Measurements from ENCODE around the gene MAPK12.
"Not testable (repeated sequence)": the region's sequence is repeated elsewhere in the genome, so short reads cannot be mapped to it uniquely, and the experiment has no call there.

Gene MAPK12

DNA sequence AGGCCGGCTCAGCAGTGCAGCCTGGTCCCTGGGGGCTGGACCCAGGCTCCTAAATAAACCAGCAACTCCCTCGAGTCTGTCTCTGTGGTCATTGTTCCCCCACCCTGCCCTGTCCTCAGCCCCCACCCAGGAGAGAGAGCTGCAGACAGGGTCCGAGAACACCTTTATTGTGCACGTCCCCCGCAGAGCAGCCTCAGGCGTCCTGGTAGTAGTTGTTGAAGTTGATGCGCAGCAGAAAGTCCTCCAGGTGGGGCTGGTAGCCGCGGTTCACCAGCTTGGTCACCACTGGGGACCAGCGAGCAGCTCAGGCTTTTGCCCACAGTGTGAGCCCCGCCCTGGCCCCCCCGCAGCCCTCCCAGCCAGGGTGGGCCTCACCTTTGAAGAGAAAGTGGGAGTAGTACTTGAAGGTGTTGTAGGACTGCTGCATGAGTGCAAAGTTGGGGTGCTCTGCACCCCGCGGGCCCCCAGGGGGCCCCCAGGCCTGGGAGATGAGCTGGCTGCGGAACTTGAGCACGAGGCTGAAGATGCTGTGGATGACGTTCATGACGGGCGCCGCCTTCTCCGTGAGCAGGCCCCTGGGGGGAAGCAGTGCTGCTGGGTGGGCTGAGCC lies 43.8 kb downstream of the MAPK12 start:
- in situ Hi-C loops (cut with MboI; ENCODE audit: low sequenced_read_pairs), result no loop called here

DNA sequence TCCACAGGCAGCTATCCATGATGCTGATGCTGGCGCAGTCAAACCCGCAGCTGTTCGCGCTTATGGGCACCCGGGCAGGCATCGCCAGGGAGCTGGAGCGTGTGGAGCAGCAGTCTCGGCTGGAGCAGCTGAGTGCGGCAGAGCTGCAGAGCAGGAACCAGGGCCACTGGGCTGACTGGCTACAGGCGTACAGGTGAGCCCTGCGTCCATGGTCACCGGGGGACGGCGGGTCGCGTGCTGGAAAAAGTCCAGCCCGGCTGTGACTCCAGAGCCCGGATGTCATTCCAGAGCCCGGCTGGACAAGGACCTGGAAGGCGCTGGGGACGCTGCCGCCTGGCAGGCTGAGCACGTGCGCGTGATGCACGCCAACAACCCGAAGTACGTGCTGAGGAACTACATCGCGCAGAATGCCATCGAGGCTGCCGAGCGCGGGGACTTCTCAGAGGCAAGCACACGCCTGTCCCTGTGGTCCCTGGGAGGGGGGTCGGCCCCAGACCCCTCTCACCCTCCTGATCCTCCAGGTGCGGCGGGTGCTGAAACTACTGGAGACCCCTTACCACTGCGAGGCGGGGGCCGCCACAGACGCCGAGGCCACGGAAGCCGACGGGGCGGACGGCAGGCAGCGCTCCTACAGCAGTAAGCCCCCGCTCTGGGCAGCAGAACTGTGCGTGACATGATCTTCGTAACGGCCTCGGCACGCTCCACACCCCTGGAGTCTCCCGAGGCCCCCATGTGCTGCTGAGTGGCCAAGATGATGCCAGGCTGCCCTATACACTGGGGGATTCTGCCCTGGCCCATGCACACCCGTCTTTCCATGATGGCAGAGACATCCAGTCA lies 44.6 kb downstream of the MAPK12 start:
- in situ Hi-C loops (cut with MboI; ENCODE audit: low sequenced_read_pairs), result no loop called here

DNA sequence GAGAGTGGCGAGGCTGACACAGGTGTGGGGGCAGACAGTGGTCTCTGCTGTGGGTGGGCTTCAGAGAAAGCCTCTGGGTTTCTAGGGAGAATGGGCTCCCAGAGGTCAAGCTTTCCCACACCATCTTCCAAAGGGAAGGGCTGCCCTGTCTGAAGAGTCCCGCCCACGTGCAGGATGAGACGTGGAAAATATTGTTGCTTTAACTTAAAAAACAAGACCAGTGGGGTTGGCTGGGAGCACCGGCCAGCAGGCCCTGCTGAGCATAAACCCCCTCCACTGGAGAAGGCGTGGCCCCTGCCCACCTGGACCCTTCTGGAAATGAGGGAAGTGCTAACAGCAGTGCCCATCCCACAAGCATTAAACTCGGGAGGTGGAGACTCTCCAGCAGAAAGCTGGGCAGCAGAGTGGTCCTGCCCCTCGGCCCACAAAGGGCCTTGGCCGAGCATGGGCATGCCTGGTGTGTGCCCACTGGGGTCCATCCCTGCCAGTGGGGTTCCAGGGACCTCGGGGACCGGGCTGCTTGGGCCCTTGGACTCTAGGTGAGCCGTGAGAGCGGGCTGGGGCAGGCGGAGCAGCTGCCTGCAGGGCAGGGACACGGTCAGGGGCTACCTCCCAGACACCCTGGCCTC lies 45.3 kb downstream of the MAPK12 start:
- in situ Hi-C loops (cut with MboI; ENCODE audit: low sequenced_read_pairs), result no loop called here

DNA sequence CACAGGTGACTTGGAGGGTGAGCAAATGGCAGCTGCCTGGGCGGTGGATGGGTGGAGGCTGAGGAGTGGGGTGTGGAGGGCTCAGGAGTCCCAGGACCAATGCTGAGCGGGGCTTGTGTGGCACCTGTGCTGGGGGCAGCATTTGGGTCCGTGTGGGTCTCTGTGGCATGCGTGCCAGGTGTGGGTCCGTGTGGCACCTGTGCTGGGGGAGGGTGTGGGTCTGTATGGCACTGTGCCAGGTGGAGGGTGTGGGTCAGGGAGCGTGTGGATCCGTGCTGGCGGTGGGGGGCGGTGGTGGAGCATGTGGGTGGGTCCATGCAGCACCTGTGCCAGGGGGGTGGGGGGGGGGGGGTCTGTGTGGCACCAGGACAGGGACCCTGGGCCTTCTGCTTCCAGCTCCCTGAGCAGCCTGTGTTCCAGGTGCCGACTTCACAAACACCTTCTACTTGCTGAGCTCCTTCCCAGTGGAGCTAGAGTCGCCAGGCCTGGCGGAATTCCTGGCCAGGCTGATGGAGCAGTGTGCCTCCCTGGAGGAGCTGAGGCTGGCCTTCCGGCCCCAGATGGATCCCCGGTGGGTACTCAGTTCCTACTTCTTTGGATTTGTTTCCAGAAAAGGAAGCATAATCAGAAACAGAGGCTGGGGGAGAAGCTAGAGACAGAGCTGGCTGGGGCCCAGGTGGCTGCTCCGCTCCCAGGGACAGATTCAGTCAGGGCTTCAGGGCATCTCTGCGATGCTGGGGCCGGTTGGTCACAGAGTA lies 46.0 kb downstream of the MAPK12 start:
- in situ Hi-C loops (cut with MboI; ENCODE audit: low sequenced_read_pairs), result no loop called here

DNA sequence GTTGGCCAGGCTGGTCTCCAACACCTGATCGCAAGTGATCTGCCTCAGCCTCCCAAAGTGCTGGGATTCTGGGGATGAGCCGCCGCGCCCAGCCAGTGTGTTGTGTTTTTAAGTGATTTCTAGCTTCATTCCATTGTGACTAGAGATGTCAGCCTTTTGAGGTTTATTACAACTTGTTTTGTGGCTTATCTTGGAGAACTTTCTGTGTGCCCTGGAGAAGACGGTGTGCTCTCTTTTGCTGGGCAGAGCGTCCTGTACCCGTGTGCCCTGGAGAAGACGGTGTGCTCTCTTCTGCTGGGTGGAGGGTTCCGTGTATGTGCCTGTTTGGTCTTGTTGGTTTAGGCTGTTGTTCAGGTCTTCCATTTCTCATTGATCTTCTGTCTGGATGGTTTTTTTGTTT lies 48.2 kb downstream of the MAPK12 start:
- in situ Hi-C loops (cut with MboI; ENCODE audit: low sequenced_read_pairs), result no loop called here

DNA sequence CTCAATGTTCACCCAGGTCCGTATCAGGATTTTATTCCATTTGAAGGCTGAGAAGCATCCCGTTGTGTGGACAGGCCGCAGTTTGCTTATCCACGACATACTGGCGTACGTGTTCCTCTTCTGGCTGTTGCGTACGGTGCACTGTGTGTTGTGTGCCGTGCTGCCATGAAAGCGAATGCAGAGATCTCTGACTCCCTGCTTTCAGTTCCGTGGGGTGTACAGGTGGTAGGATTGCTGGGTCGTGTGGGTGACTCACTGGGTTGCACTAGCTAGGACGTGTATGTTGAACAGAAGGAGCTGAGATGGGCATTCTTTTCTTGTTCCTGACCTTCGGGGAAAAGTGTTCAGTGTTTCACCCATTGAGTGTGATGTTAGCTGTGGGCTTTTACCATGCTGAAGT lies 50.3 kb downstream of the MAPK12 start:
- in situ Hi-C loops (cut with MboI; ENCODE audit: low sequenced_read_pairs), result no loop called here

GRCh38 chr22:50210378-50211139 lies 50.9 kb downstream of the MAPK12 start:
- in situ Hi-C loops (cut with MboI; ENCODE audit: low sequenced_read_pairs), result no loop called here

- in situ Hi-C loops (cut with MboI; ENCODE audit: low sequenced_read_pairs), result no loop called here
Measured at GRCh38 chr22:50209893-50210292, 51.6 kb downstream of the MAPK12 start.

DNA sequence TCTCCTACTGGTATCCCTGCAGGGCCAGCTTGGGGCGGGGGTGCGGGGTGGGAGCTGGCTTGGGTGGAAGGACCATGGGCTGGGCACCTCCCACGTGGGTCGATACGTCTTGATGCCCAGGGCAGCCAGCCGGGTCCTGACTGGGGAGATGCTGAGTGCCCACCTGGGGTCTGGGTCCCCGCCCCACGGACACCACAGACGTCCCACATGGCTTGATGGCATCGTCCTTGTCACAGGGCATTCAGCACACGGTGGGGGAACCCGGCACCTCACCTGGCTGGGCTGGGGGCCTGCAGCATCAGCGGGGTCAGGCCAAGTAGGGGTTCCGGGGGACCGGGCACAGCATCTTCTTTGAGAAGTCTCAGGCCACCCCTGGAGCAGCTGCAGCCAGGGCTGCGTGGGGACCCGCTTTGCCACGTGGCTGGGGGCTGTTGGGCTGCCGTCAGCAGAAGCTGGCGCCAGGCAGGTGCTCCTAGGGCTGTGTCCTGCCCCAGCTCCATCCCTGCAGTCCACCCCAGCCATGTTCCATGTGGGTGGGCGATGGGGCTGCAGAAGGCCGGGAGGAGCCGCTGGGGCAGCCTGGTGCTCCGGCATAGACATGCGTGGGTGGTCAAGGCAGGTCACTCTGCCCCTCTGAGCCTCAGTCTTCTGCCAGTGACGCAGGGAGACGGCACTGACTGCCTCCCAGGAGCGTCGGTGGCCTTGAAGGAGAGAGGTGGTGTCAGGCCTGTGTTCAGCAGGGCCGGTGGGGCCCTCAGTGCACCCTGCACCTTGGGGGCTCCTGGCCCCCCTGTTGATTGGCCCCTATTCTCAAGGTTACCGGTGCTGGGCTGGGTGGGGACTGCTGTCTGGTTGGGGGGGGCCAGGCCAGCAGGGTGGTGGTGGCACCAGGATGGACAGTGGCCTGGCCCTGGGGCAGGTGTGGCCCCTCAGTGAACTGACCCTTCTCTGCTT lies 52.3 kb downstream of the MAPK12 start:
- in situ Hi-C loops (cut with MboI; ENCODE audit: low sequenced_read_pairs), result no loop called here

GRCh38 chr22:50208430-50208938 lies 53.0 kb downstream of the MAPK12 start:
- in situ Hi-C loops (cut with MboI; ENCODE audit: low sequenced_read_pairs), result no loop called here

DNA sequence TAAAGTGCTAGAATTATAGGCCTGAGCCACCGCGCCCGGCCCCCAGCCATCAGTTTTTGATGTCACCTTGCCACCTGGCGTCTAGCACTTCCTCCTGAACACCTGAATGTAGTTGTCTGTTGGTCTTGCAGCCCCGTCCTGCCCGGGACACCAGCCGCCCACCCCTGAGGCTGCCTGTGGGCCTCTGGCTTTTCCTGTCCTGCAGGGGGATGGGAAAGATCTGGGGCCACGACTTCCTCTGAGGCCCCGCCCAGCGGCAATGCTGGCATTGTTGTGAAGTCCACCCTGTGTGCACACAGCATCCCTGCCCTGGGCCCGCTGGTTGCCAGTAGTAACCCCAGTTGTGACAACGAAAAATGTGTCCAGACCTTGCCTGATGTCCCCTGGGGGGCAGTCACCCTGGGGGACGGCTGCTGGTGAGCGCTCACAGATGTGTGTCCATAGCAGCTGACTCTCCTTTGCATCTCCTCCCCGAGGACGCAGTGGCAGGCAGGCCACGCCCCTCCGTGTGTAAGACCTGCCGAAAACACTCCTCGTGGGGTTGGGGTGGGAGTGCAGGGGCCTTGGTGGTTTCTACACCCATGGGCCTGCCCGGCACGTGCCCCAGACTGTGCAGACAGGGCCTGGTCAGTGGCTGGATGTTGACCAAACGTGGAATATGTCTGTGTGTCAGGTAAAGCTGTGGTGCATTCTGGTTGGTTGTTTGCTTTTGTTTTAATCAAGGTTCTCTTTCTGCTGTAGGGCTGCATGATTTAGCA lies 53.9 kb downstream of the MAPK12 start:
- in situ Hi-C loops (cut with MboI; ENCODE audit: low sequenced_read_pairs), result no loop called here

- in situ Hi-C loops (cut with MboI; ENCODE audit: low sequenced_read_pairs), result no loop called here
Measured at GRCh38 chr22:50206599-50206998, 54.9 kb downstream of the MAPK12 start.

GRCh38 chr22:50205781-50206569 lies 55.5 kb downstream of the MAPK12 start:
- in situ Hi-C loops (cut with MboI; ENCODE audit: low sequenced_read_pairs), result no loop called here

- in situ Hi-C loops (cut with MboI; ENCODE audit: low sequenced_read_pairs), result not testable (repeated sequence)
Measured at GRCh38 chr22:50204998-50205397, 56.5 kb downstream of the MAPK12 start.

DNA sequence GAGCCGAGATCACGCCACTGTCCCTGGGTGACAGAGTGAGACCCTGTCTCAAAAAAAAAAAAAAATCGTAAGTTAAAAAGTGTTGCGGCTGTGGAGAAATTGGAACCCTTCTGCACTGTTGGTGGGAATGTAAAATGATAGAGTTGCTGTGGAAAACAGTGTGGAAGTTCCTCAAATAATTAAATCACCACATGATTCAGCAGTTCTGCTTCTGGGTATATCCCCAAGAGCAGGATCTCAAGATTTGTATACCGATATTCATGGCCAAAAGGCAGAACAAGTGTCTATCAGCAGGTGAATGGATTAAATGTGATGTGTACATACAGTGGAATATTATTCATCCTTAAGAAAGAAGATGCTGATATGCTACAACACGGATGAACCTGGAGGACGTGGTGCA lies 56.9 kb downstream of the MAPK12 start:
- in situ Hi-C loops (cut with MboI; ENCODE audit: low sequenced_read_pairs), result no loop called here

DNA sequence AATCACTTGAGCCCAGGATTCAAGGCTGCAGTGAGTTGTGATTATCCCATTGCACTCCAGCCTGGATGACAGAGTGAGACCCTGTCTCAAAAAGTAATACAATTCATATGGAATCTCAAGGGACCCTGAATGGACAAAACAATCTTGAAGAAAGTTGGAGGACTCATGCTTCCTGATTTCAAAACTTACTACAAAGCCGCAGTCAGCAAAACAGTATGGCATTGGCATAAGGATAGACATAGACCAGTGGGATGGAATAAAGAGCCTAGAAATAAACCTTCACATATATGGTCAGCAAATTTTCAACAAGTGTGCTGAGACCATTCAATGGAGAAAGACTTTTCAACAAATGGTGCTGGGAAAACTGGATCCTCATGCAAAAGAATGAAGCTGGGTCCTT lies 58.2 kb downstream of the MAPK12 start:
- in situ Hi-C loops (cut with MboI; ENCODE audit: low sequenced_read_pairs), result no loop called here

Data from hTERT RPE-1 (cell line).